Stomach (tissue), 9 donors: ENCODE measurements around the gene SRPK3. TPM values are rescaled to one million over a fixed set of nuclear protein-coding genes. Genes with fewer than 3 reads are reported as not detected.
A peak's percentile ranks its signal among the peaks of the same experiment; 100 is the strongest.

Source experiments
- DNase-seq, 2 donors: peaks; one replicate each; pipeline versions ENCODE4 v3.0.0 to v3.0.0-alpha.2; 2013 to 2019
- H3K27ac ChIP-seq, 5 donors: fragments of 200-600 bp in 4 of 5; sonication (generic) in 4 of 5; one replicate each; pipeline ENCODE4 v1.5.1; 2013 to 2019; ENCODE audit warnings: mild to moderate bottlenecking in 1 of 5, moderate library complexity in 1 of 5
- H3K27me3 ChIP-seq, 3 donors: fragments of 200-600 bp; sonication (generic); one replicate each; pipeline ENCODE4 v1.5.1; 2017 to 2019; ENCODE audit warnings: mixed run types in 1 of 3
- H3K36me3 ChIP-seq, 4 donors: fragments of 200-600 bp; sonication (generic); 1 replicate in 3 of 4; 2 replicates in 1 of 4; pipeline ENCODE4 v1.5.1; 2016 to 2019
- H3K4me1 ChIP-seq, 4 donors: fragments of 200-600 bp; sonication (generic); one replicate each; pipeline ENCODE4 v1.5.1; 2016 to 2019
- H3K4me3 ChIP-seq, 4 donors: fragments of 200-600 bp; sonication (generic) in 3 of 4; one replicate each; pipeline ENCODE4 v1.5.1; 2016 to 2019; ENCODE audit warnings: mild to moderate bottlenecking in 1 of 4
- H3K9me3 ChIP-seq, 4 donors: fragments of 200-600 bp; sonication (generic); one replicate each; pipeline ENCODE4 v1.5.1; 2016 to 2019
- EP300 ChIP-seq: sonication (generic); formaldehyde crosslinking; IDR thresholded peaks from one replicate; pipeline ENCODE4 v1.6.1; 2017; ENCODE audit warnings: antibody characterized with exemption
- POLR2A ChIP-seq, 4 donors: fragments of 450-650 bp; IDR thresholded peaks; one replicate each; pipeline ENCODE4 v1.6.1; 2016; ENCODE audit warnings: antibody characterized with exemption in 4 of 4, control low read depth in 2 of 4, mild to moderate bottlenecking in 1 of 4, moderate library complexity in 1 of 4
- POLR2AphosphoS5 ChIP-seq, 3 donors: sonication (generic); formaldehyde crosslinking; IDR thresholded peaks; one replicate each; pipeline ENCODE4 v1.6.1; 2016; ENCODE audit warnings: antibody characterized with exemption in 3 of 3
- WGBS, 5 donors: extraction: QIAGEN DNeasy Blood & Tissue Kit in 3 of 5; methylation state at CpG; one replicate each; pipeline versions ENCODE4 v1.1.5 to v1.1.7; 2013 to 2018; 5-methylcytosine and 5-hydroxymethylcytosine counted together
- intact Hi-C: fragments of 100-400 bp; cut with DNase I; formaldehyde crosslinking; loops from one replicate; pipeline ENCODE4 v1.15.1; 2023; ENCODE audit warnings: low total_unique reads
- polyA plus RNA-seq, 3 donors: library from polyadenylated mRNA; stranded (reverse); fragments of 200-250 nt; gene quantifications; one replicate each; pipeline ENCODE4 v1.2.3, GENCODE V29; 2013
- total RNA-seq, 5 donors: library from RNA; depleted of rRNA; stranded (reverse); fragments of >200 nt; gene quantifications; one replicate each; pipeline versions ENCODE4 v1.1.0 to v1.2.3, GENCODE V29; 2014 to 2016
- TF ChIP-seq, protein P1 (sequence below), 7 experiments: fragments of 450-650 bp in 4 of 7; fragments of 200-600 bp in 3 of 7; sonication (generic) in 3 of 7; IDR thresholded peaks; one replicate each; pipeline ENCODE4 v1.5.1; 2016 to 2019; ENCODE audit warnings: antibody characterized with exemption in 7 of 7, control low read depth in 2 of 7, mild to moderate bottlenecking in 1 of 7
- donor health status: healthy with polysubstance abuse.
- donor health status: Bipolar disorder and iron deficiency.
- donor health status: healthy.

SRPK3 gene
- total and polyA plus RNA-seq, 8 donors = 0.35 to 3.6 (median 1.3) TPM; not detected in 2

- Histone ChIP-seq H3K27me3 (peaks cover 0 to 3% (median 0%) of the 10 kb centered on the region in 3 donors), H3K4me3 (peak overlapping the region; percentile 17 to 34 (median 31)), H3K4me1 (peaks cover 0 to 34% (median 26%) of the 10 kb centered on the region in 4 donors), H3K36me3 (no peaks in the 10 kb centered on the region), H3K9me3 (no peaks in the 10 kb centered on the region), H3K27ac (peak overlapping the region in 3 of 5 donors; percentile 20 to 76 (median 72))
- DNase-seq = no peak
- intact Hi-C loops = loop anchor here (5.0 kb wide), 1 partner anchor 188 kb away; no protein-coding TSS in a partner anchor
- no peak for TF ChIP-seq POLR2AphosphoS5 (IDR thresholded peaks at IDR 0.05)
- TF ChIP-seq, protein P1, sequence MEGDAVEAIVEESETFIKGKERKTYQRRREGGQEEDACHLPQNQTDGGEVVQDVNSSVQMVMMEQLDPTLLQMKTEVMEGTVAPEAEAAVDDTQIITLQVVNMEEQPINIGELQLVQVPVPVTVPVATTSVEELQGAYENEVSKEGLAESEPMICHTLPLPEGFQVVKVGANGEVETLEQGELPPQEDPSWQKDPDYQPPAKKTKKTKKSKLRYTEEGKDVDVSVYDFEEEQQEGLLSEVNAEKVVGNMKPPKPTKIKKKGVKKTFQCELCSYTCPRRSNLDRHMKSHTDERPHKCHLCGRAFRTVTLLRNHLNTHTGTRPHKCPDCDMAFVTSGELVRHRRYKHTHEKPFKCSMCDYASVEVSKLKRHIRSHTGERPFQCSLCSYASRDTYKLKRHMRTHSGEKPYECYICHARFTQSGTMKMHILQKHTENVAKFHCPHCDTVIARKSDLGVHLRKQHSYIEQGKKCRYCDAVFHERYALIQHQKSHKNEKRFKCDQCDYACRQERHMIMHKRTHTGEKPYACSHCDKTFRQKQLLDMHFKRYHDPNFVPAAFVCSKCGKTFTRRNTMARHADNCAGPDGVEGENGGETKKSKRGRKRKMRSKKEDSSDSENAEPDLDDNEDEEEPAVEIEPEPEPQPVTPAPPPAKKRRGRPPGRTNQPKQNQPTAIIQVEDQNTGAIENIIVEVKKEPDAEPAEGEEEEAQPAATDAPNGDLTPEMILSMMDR (IDR thresholded peaks at IDR 0.05) = no peak
- no peak for TF ChIP-seq EP300
- TF ChIP-seq POLR2A (IDR thresholded peaks at IDR 0.05) = no peak
- 46 to 62% (median 53%) methylated on average over 4 to 7 of the region's 7 CpGs; no CpG with 5 or more reads in 1 of the 5 donors for WGBS, 5 donors
These were observed 16.1 kb upstream of the SRPK3 start for GRCh38 chrX:153764786-153765137.

GRCh38 chrX:153765138-153766079 lies 15.4 kb upstream of the SRPK3 start:
- Histone ChIP-seq H3K4me1 (peaks cover 0 to 34% (median 26%) of the 10 kb centered on the region in 4 donors), H3K9me3 (no peaks in the 10 kb centered on the region), H3K4me3 (peak overlapping the region; percentile 17 to 34 (median 31)), H3K27ac (peak overlapping the region; percentile 17 to 76 (median 47)), H3K36me3 (peaks cover 0 to 6% (median 0%) of the 10 kb centered on the region in 4 donors), H3K27me3 (peaks cover 0 to 3% (median 0%) of the 10 kb centered on the region in 3 donors)
- peak in 1 of 2 donors; percentile 67 for DNase-seq
- WGBS, 5 donors = 9 to 58% (median 27%) methylated on average over 8 to 27 of the region's 27 CpGs
- TF ChIP-seq POLR2A (IDR thresholded peaks at IDR 0.05) (no peak), EP300 (no peak), POLR2AphosphoS5 (IDR thresholded peaks at IDR 0.05) (no peak)
- TF ChIP-seq, protein P1 (IDR thresholded peaks at IDR 0.05) = no peak
- intact Hi-C loops = no loop called here

DNA sequence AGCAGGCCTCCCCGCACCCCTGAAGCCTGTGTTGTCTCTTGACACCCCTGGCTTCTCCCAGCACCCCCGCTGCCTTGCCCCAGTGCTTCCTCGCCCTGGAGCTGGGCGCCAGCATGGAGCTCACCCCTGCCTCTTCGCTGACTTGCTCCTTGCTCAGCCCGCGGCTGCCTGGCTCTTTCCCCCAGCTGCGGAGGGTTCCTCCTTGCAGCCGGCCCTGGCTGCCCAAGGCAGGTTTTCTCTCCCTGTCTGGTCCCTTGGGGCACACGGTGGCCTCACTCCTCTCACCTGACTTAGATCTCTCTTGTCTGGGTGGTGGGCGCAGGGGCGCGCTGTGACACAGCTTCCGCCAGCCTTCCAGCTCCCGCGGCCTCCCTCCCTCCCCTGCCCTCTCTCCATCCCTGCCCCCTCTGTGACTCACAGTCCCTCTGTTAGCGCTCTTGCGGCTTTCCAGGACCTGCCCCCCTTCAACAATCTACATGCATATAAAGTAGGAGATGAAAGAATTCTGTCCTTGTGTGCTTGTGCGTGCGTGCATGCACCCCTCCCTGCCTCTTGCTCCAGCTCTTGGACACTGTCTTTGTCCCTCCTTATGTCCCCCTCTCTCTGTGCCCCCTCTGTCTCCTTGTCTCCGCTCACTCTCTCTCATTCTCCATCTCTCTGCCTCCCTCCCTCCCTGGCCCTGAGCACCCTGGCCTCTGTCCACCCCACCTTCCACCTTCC lies 14.6 kb upstream of the SRPK3 start:
- DNase-seq = peak in 1 of 2 donors; percentile 80
- peak overlapping the region; percentile 17 to 76 (median 47) for H3K27ac ChIP-seq
- TF ChIP-seq EP300 (no peak), POLR2A (IDR thresholded peaks at IDR 0.05) (no peak), POLR2AphosphoS5 (IDR thresholded peaks at IDR 0.05) (no peak)
- TF ChIP-seq, protein P1 (IDR thresholded peaks at IDR 0.05) = no peak
- intact Hi-C loops = no loop called here
- peak overlapping the region; percentile 17 to 34 (median 30) for H3K4me3 ChIP-seq
- H3K9me3 ChIP-seq = no peaks in the 10 kb centered on the region
- peaks cover 0 to 3% (median 0%) of the 10 kb centered on the region in 3 donors for H3K27me3 ChIP-seq
- H3K4me1 ChIP-seq = peaks cover 0 to 34% (median 26%) of the 10 kb centered on the region in 4 donors
- peaks cover 0 to 14% (median 2%) of the 10 kb centered on the region in 4 donors for H3K36me3 ChIP-seq
- WGBS, 5 donors = 27 to 62% (median 39%) methylated on average over 18 to 21 of the region's 21 CpGs
